ENCODE measurements around the gene VTCN1. TPM values are rescaled to one million over a fixed set of nuclear protein-coding genes. Genes with fewer than 3 reads are reported as not detected.

The VTCN1 gene
- polyA plus RNA-seq, 1 donor from 2014 or later, result 2.1 TPM

DNA sequence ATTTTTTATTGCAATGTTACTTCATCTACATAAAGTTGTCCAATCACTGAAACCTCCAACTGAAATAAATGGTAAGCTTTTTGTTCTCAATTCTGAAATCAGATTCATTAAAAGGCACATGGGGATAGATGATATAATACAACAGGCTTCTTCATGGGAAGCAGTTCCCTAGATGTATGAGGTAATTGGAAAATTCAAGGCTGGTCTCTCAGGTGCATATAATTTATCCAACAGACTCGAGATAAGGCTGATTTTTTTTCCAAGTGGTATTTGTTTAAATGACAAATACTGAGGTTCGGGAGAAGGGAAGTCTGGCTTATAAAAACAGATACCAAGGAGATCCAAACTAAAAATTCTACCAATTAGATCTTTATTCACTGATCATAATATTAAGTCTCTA is 103.4 kb downstream of the VTCN1 start:
- Histone ChIP-seq H3K36me3 (ENCODE audit: insufficient read depth, low read length) (no peaks in the 10 kb centered on the region), H3K27me3 (ENCODE audit: insufficient read depth, low read depth, low read length) (no peaks in the 10 kb centered on the region), H3K79me2 (replicated peaks; ENCODE audit: insufficient read depth, low read length) (no peaks in the 10 kb centered on the region), H2AFZ (ENCODE audit: low read depth, low read length) (no peak overlapping the region), H3K4me3 (ENCODE audit: low read length) (no peak overlapping the region), H3F3A (ENCODE audit: insufficient read depth, low read length, poor library complexity, severe bottlenecking) (no peaks in the 10 kb centered on the region), H3K9ac (ENCODE audit: low read length) (no peak overlapping the region), H3K27ac (ENCODE audit: low read length) (no peak overlapping the region), H3K9me3 (ENCODE audit: low read length) (no peaks in the 10 kb centered on the region), H4K20me1 (ENCODE audit: insufficient read depth) (no peaks in the 10 kb centered on the region), H3K9me2 (ENCODE audit: insufficient read depth, low read length) (no peaks in the 10 kb centered on the region), H3K4me2 (ENCODE audit: low read length) (no peak overlapping the region)
- TF ChIP-seq POLR2AphosphoS5 (IDR thresholded peaks at IDR 0.05) (no peak), SMC3 (conservative IDR thresholded peaks at IDR 0.05; ENCODE audit: poor library complexity) (no peak), RAD21 (conservative IDR thresholded peaks at IDR 0.05) (no peak), EZH2 (IDR thresholded peaks at IDR 0.05; ENCODE audit: borderline replicate concordance, insufficient read depth, low read length, poor library complexity, severe bottlenecking) (no peak), TAF1 (IDR thresholded peaks at IDR 0.05; ENCODE audit: low read depth) (no peak), MXI1 (conservative IDR thresholded peaks at IDR 0.05; ENCODE audit: poor library complexity, severe bottlenecking) (no peak), EP300 (conservative IDR thresholded peaks at IDR 0.05; ENCODE audit: poor library complexity, severe bottlenecking) (no peak)
- TF ChIP-seq, protein P1, sequence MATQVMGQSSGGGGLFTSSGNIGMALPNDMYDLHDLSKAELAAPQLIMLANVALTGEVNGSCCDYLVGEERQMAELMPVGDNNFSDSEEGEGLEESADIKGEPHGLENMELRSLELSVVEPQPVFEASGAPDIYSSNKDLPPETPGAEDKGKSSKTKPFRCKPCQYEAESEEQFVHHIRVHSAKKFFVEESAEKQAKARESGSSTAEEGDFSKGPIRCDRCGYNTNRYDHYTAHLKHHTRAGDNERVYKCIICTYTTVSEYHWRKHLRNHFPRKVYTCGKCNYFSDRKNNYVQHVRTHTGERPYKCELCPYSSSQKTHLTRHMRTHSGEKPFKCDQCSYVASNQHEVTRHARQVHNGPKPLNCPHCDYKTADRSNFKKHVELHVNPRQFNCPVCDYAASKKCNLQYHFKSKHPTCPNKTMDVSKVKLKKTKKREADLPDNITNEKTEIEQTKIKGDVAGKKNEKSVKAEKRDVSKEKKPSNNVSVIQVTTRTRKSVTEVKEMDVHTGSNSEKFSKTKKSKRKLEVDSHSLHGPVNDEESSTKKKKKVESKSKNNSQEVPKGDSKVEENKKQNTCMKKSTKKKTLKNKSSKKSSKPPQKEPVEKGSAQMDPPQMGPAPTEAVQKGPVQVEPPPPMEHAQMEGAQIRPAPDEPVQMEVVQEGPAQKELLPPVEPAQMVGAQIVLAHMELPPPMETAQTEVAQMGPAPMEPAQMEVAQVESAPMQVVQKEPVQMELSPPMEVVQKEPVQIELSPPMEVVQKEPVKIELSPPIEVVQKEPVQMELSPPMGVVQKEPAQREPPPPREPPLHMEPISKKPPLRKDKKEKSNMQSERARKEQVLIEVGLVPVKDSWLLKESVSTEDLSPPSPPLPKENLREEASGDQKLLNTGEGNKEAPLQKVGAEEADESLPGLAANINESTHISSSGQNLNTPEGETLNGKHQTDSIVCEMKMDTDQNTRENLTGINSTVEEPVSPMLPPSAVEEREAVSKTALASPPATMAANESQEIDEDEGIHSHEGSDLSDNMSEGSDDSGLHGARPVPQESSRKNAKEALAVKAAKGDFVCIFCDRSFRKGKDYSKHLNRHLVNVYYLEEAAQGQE (IDR thresholded peaks at IDR 0.05; ENCODE audit: borderline replicate concordance), result no peak
- TF ChIP-seq, protein P2, sequence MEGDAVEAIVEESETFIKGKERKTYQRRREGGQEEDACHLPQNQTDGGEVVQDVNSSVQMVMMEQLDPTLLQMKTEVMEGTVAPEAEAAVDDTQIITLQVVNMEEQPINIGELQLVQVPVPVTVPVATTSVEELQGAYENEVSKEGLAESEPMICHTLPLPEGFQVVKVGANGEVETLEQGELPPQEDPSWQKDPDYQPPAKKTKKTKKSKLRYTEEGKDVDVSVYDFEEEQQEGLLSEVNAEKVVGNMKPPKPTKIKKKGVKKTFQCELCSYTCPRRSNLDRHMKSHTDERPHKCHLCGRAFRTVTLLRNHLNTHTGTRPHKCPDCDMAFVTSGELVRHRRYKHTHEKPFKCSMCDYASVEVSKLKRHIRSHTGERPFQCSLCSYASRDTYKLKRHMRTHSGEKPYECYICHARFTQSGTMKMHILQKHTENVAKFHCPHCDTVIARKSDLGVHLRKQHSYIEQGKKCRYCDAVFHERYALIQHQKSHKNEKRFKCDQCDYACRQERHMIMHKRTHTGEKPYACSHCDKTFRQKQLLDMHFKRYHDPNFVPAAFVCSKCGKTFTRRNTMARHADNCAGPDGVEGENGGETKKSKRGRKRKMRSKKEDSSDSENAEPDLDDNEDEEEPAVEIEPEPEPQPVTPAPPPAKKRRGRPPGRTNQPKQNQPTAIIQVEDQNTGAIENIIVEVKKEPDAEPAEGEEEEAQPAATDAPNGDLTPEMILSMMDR (IDR thresholded peaks at IDR 0.05; ENCODE audit: poor library complexity, severe bottlenecking), result no peak

DNA sequence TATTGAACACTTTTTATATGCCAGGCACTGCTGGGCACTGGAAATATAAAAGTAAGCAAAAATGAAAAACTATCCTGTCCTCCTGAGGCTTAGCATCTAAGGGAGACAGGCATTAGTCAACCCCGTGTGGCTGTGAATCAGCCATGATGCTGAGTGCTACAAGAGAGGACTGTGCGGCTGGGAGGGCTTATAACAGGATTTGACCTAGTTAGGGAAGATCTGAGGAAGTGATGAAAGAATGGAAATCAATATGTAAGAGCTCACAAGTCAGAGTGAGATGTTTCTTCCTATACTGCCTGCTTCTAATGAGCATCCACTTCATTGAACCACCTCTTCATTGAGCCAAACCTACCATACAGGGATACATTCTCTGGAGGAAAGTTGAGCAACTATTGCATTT is 104.2 kb downstream of the VTCN1 start:
- no peak overlapping the region for H3K4me3 ChIP-seq (ENCODE audit: low read length)
- no peaks in the 10 kb centered on the region for H3K27me3 ChIP-seq (ENCODE audit: insufficient read depth, low read depth, low read length)
- H4K20me1 ChIP-seq (ENCODE audit: insufficient read depth), result no peaks in the 10 kb centered on the region
- H3K9me3 ChIP-seq (ENCODE audit: low read length), result no peaks in the 10 kb centered on the region
- no peaks in the 10 kb centered on the region for H3F3A ChIP-seq (ENCODE audit: insufficient read depth, low read length, poor library complexity, severe bottlenecking)
- TF ChIP-seq EP300 (conservative IDR thresholded peaks at IDR 0.05; ENCODE audit: poor library complexity, severe bottlenecking) (no peak), MXI1 (conservative IDR thresholded peaks at IDR 0.05; ENCODE audit: poor library complexity, severe bottlenecking) (no peak), SMC3 (conservative IDR thresholded peaks at IDR 0.05; ENCODE audit: poor library complexity) (no peak)
- no peaks in the 10 kb centered on the region for H3K9me2 ChIP-seq (ENCODE audit: insufficient read depth, low read length)
- no peak overlapping the region for H2AFZ ChIP-seq (ENCODE audit: low read depth, low read length)
- H3K36me3 ChIP-seq (ENCODE audit: insufficient read depth, low read length), result no peaks in the 10 kb centered on the region
- H3K9ac ChIP-seq (ENCODE audit: low read length), result no peak overlapping the region
- no peak overlapping the region for H3K27ac ChIP-seq (ENCODE audit: low read length)
- H3K4me2 ChIP-seq (ENCODE audit: low read length), result no peak overlapping the region
- H3K79me2 ChIP-seq (replicated peaks; ENCODE audit: insufficient read depth, low read length), result no peaks in the 10 kb centered on the region

DNA sequence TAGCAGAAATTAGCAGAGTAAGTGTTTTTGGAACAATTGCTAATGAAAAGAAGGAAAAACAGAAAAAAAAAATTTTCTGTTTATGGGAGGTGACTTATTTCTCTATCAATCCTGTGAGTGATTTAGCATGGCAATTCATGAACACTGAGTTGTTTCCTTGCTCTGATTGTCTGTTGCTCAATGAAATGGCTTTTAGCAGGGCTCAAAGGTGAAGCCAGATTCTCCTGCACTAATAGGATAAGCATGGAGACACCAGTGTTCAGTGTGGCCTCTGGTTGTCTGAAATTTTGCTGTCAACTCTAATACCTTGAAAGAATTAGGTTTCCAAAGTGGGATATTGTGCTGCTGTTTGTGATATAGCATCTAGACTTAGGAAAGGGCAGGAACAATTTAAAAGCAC is 105.0 kb downstream of the VTCN1 start:
- no peaks in the 10 kb centered on the region for H3K9me3 ChIP-seq (ENCODE audit: low read length)
- no peak overlapping the region for H3K27ac ChIP-seq (ENCODE audit: low read length)
- no peaks in the 10 kb centered on the region for H3K79me2 ChIP-seq (replicated peaks; ENCODE audit: insufficient read depth, low read length)
- no peaks in the 10 kb centered on the region for H3K9me2 ChIP-seq (ENCODE audit: insufficient read depth, low read length)
- no peaks in the 10 kb centered on the region for H3K27me3 ChIP-seq (ENCODE audit: insufficient read depth, low read depth, low read length)
- H2AFZ ChIP-seq (ENCODE audit: low read depth, low read length), result no peak overlapping the region
- no peak overlapping the region for H3K4me3 ChIP-seq (ENCODE audit: low read length)
- H3K9ac ChIP-seq (ENCODE audit: low read length), result no peak overlapping the region
- no peaks in the 10 kb centered on the region for H3K36me3 ChIP-seq (ENCODE audit: insufficient read depth, low read length)
- H3F3A ChIP-seq (ENCODE audit: insufficient read depth, low read length, poor library complexity, severe bottlenecking), result no peaks in the 10 kb centered on the region
- no peak overlapping the region for H3K4me2 ChIP-seq (ENCODE audit: low read length)
- no peaks in the 10 kb centered on the region for H4K20me1 ChIP-seq (ENCODE audit: insufficient read depth)
- no peak for TF ChIP-seq MXI1 (conservative IDR thresholded peaks at IDR 0.05; ENCODE audit: poor library complexity, severe bottlenecking)
- no peak for TF ChIP-seq POLR2AphosphoS5 (IDR thresholded peaks at IDR 0.05)
- TF ChIP-seq RAD21 (conservative IDR thresholded peaks at IDR 0.05), result no peak
- TF ChIP-seq EZH2 (IDR thresholded peaks at IDR 0.05; ENCODE audit: borderline replicate concordance, insufficient read depth, low read length, poor library complexity, severe bottlenecking), result no peak
- TF ChIP-seq, protein P2 (IDR thresholded peaks at IDR 0.05; ENCODE audit: poor library complexity, severe bottlenecking), result no peak

Measured in neural cell (in vitro differentiated cells).